ENCODE results near the gene NCAM1.

NCAM1 gene

DNA sequence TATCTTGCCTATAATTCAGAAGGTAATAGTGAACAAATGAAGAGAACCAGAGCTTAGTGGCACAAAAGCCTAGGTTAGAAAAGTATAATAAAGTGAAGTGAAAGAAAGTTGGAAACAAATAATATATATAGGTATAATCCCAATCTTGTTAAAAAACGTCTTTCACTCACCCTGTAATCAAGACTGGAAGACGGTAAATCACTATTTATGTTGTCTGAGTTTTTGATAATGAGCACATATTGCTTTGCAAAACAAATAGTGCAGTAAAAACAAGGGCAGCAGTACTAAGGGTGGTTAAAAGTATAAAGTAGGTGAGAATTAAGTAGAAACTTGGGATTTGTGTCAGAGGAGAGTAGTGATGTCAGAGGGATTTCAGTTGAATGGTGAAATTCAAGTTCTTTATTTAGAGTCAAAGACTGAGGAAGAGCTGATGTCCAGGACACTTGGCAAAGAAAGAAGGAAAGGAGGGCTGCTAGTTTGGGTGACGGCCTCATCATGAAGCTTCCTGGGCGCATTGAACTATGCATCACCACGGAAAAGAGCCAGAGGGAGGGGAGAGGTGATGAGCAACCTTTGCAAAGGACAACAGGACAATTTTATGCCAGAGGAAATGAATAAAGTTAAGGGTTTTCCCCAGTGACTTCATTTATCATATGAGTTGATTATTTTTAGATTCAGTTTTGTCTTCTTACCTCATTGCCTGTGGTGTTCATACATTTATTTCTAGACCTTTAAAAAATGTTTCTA, 11.4 kb downstream of the NCAM1 start:
- TF ChIP-seq, protein P1, sequence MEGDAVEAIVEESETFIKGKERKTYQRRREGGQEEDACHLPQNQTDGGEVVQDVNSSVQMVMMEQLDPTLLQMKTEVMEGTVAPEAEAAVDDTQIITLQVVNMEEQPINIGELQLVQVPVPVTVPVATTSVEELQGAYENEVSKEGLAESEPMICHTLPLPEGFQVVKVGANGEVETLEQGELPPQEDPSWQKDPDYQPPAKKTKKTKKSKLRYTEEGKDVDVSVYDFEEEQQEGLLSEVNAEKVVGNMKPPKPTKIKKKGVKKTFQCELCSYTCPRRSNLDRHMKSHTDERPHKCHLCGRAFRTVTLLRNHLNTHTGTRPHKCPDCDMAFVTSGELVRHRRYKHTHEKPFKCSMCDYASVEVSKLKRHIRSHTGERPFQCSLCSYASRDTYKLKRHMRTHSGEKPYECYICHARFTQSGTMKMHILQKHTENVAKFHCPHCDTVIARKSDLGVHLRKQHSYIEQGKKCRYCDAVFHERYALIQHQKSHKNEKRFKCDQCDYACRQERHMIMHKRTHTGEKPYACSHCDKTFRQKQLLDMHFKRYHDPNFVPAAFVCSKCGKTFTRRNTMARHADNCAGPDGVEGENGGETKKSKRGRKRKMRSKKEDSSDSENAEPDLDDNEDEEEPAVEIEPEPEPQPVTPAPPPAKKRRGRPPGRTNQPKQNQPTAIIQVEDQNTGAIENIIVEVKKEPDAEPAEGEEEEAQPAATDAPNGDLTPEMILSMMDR (IDR thresholded peaks at IDR 0.05) = no peak
- Histone ChIP-seq H3K4me2 (ENCODE audit: low read length) (no peak overlapping the region), H3K4me3 (ENCODE audit: low read depth, low read length) (no peak overlapping the region), H3K4me1 (no peaks in the 10 kb centered on the region), H3K36me3 (ENCODE audit: control insufficient read depth, insufficient read depth, low read length) (no peaks in the 10 kb centered on the region), H3K9me3 (ENCODE audit: control insufficient read depth, low read length) (no peaks in the 10 kb centered on the region), H3K27ac (no peak overlapping the region), H3K79me2 (no peaks in the 10 kb centered on the region), H3K9ac (no peak overlapping the region), H3K27me3 (ENCODE audit: control insufficient read depth, insufficient read depth, low read length) (no peaks in the 10 kb centered on the region), H2AFZ (no peak overlapping the region)

DNA sequence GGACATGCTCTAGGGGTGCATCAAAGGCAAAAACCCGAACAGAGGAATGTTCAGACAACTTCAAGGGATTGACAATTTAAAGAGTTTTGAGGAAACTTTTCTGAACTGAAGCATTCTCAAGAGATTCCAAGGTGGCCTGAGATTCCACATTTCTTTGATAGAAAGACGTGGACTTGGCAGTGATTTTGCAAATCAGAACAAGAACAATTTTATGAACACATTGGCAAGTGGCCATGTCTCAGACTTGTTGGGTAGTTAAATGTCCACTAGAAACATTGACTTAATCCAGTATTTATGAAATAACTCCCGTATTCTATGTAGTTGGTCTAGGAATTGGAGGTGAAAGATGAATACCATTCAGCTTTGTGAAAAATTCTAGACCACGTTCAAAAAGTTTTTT, 13.8 kb downstream of the NCAM1 start:
- Histone ChIP-seq H3K9me3 (ENCODE audit: control insufficient read depth, low read length) (no peaks in the 10 kb centered on the region), H3K9ac (no peak overlapping the region), H2AFZ (no peak overlapping the region), H3K27ac (no peak overlapping the region), H3K4me2 (ENCODE audit: low read length) (no peak overlapping the region), H3K36me3 (ENCODE audit: control insufficient read depth, insufficient read depth, low read length) (no peaks in the 10 kb centered on the region), H3K4me1 (no peaks in the 10 kb centered on the region), H3K27me3 (ENCODE audit: control insufficient read depth, insufficient read depth, low read length) (no peaks in the 10 kb centered on the region), H3K4me3 (ENCODE audit: low read depth, low read length) (no peak overlapping the region), H3K79me2 (no peaks in the 10 kb centered on the region)
- TF ChIP-seq, protein P1 (IDR thresholded peaks at IDR 0.05) = no peak

DNA sequence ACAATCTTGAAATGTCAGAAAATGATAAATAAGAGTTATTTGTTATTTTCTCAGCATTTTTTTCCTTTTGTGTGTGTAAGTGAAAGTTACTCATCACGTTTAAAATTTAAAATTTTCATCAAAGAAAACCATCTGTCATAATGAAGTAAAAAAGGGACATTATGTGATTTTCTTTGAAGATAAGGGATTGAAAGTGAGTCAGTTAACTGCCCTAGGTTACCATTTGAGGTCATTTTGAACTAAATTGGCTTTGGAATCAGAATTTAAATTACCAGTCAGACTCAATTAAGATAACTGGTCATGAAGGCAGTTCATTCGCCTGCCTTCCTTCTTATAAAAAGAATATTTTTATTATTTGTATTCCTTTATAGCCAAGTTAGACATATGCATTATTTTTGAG, 14.3 kb downstream of the NCAM1 start:
- H2AFZ ChIP-seq = no peak overlapping the region
- H3K9me3 ChIP-seq (ENCODE audit: control insufficient read depth, low read length) = no peaks in the 10 kb centered on the region
- H3K4me2 ChIP-seq (ENCODE audit: low read length) = no peak overlapping the region
- H3K79me2 ChIP-seq = no peaks in the 10 kb centered on the region
- no peak overlapping the region for H3K27ac ChIP-seq
- H3K4me1 ChIP-seq = no peaks in the 10 kb centered on the region
- TF ChIP-seq, protein P1 (IDR thresholded peaks at IDR 0.05) = no peak
- no peaks in the 10 kb centered on the region for H3K36me3 ChIP-seq (ENCODE audit: control insufficient read depth, insufficient read depth, low read length)
- H3K4me3 ChIP-seq (ENCODE audit: low read depth, low read length) = no peak overlapping the region
- H3K9ac ChIP-seq = no peak overlapping the region
- H3K27me3 ChIP-seq (ENCODE audit: control insufficient read depth, insufficient read depth, low read length) = no peaks in the 10 kb centered on the region

DNA sequence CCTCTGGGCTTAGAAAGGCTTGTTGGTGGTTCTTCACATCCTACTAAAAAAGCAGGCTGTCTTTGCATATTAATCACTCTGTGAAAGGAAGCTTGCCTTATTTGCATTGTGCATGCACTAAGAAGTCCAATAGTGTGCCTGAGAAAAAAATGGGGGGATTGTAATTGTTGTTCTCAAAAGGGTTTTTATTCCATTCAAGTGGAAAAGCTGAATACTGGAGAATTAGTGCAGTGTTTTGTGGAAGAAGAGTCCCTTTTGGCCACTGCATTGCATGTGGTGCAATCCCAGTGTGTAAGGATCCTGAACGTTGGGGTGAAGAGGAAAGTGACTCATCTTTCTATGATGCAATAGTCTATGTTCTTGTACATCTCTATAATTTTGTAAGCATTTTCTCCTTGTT, 16.5 kb downstream of the NCAM1 start:
- H3K4me3 ChIP-seq (ENCODE audit: low read depth, low read length) = no peak overlapping the region
- no peaks in the 10 kb centered on the region for H3K9me3 ChIP-seq (ENCODE audit: control insufficient read depth, low read length)
- no peaks in the 10 kb centered on the region for H3K79me2 ChIP-seq
- H3K36me3 ChIP-seq (ENCODE audit: control insufficient read depth, insufficient read depth, low read length) = no peaks in the 10 kb centered on the region
- no peak overlapping the region for H3K4me2 ChIP-seq (ENCODE audit: low read length)
- no peaks in the 10 kb centered on the region for H3K27me3 ChIP-seq (ENCODE audit: control insufficient read depth, insufficient read depth, low read length)
- no peak overlapping the region for H3K9ac ChIP-seq
- H3K27ac ChIP-seq = no peak overlapping the region
- no peaks in the 10 kb centered on the region for H3K4me1 ChIP-seq
- H2AFZ ChIP-seq = no peak overlapping the region
- TF ChIP-seq, protein P1 (IDR thresholded peaks at IDR 0.05) = no peak

DNA sequence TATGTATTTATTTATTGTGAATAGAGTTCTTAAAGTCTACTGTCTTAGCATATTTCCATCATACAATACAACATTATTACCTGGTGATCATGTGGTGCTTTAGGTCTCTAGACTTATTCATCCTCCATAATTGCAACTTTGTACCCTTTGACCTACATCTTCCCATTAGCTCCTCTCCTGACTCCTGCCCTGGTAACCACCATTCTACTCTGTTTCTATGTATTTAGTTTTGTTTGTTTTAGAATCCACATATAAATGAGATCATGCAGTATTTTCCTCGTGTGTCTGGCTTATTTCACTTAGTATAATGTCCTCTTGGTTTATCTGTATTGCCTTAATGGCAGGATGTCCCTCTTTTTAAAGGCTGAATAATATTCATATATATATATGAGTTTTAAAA, 22.7 kb downstream of the NCAM1 start:
- no peaks in the 10 kb centered on the region for H3K27me3 ChIP-seq (ENCODE audit: control insufficient read depth, insufficient read depth, low read length)
- no peaks in the 10 kb centered on the region for H3K36me3 ChIP-seq (ENCODE audit: control insufficient read depth, insufficient read depth, low read length)
- TF ChIP-seq, protein P1 (IDR thresholded peaks at IDR 0.05) = no peak
- no peak overlapping the region for H3K4me2 ChIP-seq (ENCODE audit: low read length)
- H3K79me2 ChIP-seq = no peaks in the 10 kb centered on the region
- no peak overlapping the region for H3K27ac ChIP-seq
- H3K9ac ChIP-seq = no peak overlapping the region
- no peaks in the 10 kb centered on the region for H3K4me1 ChIP-seq
- no peak overlapping the region for H2AFZ ChIP-seq
- no peaks in the 10 kb centered on the region for H3K9me3 ChIP-seq (ENCODE audit: control insufficient read depth, low read length)
- no peak overlapping the region for H3K4me3 ChIP-seq (ENCODE audit: low read depth, low read length)
